ENCODE data around the gene FAM186B.

- TF ChIP-seq CTCF (IDR thresholded peaks at IDR 0.05) (no peak), POLR2A (IDR thresholded peaks at IDR 0.05) (no peak), POLR2AphosphoS5 (IDR thresholded peaks at IDR 0.05) (no peak)
These were observed 17.2 kb upstream of the FAM186B start for GRCh38 chr12:49622501-49623141.
